H4 (cell line): Measurements from ENCODE around the gene FAM168A. TPM values are rescaled to one million over a fixed set of nuclear protein-coding genes. Genes with fewer than 3 reads are reported as not detected.

ENCODE experiments used
- DNase-seq: peaks from one replicate; pipeline ENCODE4 v3.0.0-alpha.2; 2015; ENCODE audit warnings: low spot score
- total RNA-seq: library from RNA; depleted of rRNA; stranded (reverse); fragments of >200 nt; shearing (Covaris generic); gene quantifications from 2 replicates; pipeline ENCODE4 v1.2.3, GENCODE V29; 2014

Gene FAM168A
- total RNA-seq, 1 experiment from 2014 or later = 14.6 TPM

- no peak for DNase-seq
Observed at GRCh38 chr11:73401924-73402833, 195.7 kb downstream of the FAM168A start.

- no peak for DNase-seq
Observed at GRCh38 chr11:73401217-73401923, 196.5 kb downstream of the FAM168A start.

DNA sequence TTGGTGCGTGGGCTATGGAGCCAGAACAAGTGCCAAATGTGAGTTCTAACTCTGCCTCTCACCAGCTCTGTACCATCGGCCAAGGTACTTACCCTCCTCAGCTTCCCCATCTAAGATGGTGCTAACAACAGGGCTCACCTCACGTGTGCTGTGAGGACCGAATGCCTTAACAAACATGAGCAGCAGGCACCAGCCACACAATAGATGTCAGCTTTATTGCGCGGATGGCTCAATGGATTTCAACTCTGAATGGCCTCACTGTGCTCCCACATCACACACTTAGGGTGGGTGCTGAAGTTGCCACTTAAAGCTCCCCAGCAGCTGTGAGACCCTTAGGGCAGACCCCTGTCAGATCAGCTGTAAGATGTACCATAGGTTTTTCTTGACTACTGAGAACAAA lies 197.6 kb downstream of the FAM168A start:
- no peak for DNase-seq

GRCh38 chr11:73399636-73400035 lies 198.3 kb downstream of the FAM168A start:
- DNase-seq = no peak

GRCh38 chr11:73399159-73399590 lies 198.7 kb downstream of the FAM168A start:
- no peak for DNase-seq

GRCh38 chr11:73398721-73399120 lies 199.2 kb downstream of the FAM168A start:
- DNase-seq = no peak

DNA sequence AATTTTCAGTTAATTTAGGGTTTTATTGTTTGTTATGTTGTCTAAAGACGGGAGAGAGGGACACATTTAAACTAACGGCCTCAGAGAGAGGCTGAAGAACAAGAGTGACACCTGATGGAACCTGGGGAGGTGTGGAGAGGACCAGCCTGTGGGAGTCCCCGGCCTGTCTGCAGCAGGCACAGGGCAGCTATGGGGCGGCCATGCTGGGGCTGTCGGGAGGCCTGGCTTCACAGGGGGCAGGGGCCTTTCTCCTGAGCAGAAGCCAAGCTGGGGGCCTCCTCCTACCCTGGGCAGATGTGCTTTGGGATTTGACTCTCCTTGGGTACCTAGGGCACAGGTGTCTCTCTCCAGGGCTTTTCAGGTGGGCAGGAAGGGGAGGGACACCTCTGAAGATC lies 199.8 kb downstream of the FAM168A start:
- no peak for DNase-seq

GRCh38 chr11:73397468-73398131 lies 200.3 kb downstream of the FAM168A start:
- no peak for DNase-seq

- DNase-seq = no peak
Observed at GRCh38 chr11:73396985-73397384, 200.9 kb downstream of the FAM168A start.

- DNase-seq = no peak
Observed at GRCh38 chr11:73396251-73396930, 201.5 kb downstream of the FAM168A start.

DNA sequence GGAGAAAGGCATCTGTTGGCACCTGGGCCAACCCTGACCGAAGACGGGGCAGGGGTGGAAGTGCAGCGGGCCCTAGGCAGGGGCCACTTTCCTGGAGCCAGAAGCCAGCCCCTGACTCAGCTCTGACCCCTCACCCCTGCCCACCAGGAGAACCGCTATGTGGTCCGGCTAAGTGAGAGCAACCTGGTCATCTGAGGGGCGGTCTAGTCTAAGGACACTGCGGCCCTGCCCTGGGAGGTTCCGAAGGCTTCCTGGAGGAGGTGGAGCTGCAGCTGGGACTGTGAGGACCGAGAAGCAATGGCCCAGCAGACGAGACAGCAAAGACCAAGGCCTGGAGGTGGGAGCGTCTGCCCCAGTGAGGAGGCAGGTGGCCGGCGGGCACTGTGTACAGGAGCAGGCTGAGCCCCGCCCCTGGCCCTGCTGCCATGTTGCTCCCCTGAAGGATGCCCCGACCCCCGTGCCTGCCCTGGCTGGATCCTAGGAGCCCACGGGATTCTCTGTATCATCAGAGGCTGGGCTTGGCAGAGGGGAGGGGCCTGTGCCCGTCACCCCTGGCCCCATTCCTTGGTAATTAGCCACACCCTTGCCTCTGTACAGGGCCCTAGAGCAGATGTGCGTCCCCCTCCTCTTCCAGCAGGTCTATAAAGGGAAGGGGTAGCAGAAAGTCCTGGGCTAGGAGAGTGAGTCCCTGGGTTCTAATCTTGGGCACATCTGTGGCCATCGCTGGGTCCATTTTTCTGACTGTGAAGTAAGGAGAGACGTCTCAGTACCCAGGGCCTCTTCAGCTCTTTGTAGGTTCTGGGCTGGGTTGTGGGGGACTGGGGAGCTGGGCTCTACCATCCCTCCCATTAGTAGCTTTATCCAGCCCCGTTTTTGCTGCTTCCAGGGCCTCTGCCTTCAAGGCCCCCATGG lies 202.4 kb downstream of the FAM168A start:
- no peak for DNase-seq

- DNase-seq = no peak
Observed at GRCh38 chr11:73394416-73395296, 203.3 kb downstream of the FAM168A start.

GRCh38 chr11:73393479-73394415 lies 204.2 kb downstream of the FAM168A start:
- DNase-seq = peak; percentile 61

DNA sequence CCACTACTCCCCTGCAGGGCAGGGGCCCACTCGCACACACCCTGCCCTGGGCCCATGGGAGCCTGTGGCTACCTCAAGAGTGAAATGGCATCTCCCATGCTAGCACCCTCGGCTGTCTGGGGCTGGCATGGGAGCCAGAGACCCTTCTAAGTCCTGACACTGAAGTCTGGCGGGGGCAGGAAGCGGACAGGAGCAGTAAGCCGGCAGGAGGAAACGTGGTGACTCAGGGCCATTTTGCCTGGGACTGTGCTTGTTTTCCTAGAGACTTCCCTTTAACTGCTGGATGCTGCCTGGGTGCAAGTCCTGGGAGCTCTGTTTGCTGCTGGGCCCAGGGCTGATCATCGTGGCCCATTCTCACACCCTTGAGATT lies 204.9 kb downstream of the FAM168A start:
- DNase-seq = no peak

DNA sequence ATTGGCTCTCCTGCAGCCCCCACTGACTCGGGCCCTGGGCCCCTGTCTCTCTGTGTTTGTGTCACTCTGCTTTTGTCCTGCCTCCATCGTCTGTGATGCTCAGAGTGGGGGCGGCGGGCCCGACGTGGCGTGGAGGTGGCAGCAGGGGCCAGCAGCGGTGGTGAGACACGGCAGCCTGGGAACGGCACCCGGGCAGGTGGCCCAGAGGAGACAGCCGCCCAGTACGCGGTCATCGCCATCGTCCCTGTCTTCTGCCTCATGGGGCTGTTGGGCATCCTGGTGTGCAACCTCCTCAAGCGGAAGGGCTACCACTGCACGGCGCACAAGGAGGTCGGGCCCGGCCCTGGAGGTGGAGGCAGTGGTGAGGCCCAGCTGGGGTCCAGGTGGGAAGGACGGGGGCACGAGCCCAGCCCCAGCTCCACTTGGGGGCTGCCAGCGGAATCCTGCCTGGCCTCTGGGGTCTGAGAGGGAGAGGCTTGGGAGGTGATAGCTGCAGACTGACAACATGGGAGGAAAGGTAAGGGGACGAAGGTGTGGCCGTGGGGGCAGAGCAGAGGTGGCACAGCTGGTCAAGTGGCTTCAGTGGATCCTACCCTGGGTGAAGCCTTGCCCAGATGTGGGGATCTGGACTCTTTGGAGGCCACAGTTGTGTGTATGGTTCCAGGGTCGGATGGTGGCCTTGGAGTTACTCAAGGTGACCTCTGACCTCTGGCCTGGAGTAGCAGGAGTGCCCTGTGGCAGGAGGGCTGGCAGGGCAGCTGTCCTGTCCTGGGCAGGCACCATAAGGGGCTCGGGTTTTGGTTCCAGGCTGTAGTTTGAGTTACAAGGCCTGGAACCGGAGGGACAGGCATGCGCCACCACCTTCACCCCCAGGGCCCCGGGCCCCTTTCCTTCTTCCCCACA lies 205.6 kb downstream of the FAM168A start:
- no peak for DNase-seq

GRCh38 chr11:73391665-73392064 lies 206.2 kb downstream of the FAM168A start:
- DNase-seq = no peak
